DOHH2 (cell line): Measurements from ENCODE around the gene ARFRP1.

ENCODE experiments used
- H3F3A ChIP-seq: fragments of 200-600 bp; sonication (generic), shearing (Covaris generic); 2 replicates; pipeline ENCODE4 v1.6.0; 2016; ENCODE audit warnings: antibody characterized with exemption, mild to moderate bottlenecking; ENCODE audit not compliant: control insufficient read depth, insufficient read depth
- H3K27ac ChIP-seq: fragments of 200-600 bp; sonication (generic); 2 replicates; pipeline ENCODE4 v1.5.1; 2014; ENCODE audit warnings: low read depth, mild to moderate bottlenecking, low read length, moderate library complexity
- H3K27me3 ChIP-seq: fragments of 200-600 bp; sonication (generic); 2 replicates; pipeline ENCODE4 v1.6.1; 2014; ENCODE audit warnings: mild to moderate bottlenecking, low read length, mixed read lengths; ENCODE audit not compliant: control insufficient read depth
- H3K36me3 ChIP-seq: fragments of 200-600 bp; sonication (generic); 2 replicates; pipeline ENCODE4 v1.6.1; 2014; ENCODE audit warnings: mild to moderate bottlenecking, low read length, moderate library complexity, mixed read lengths; ENCODE audit not compliant: control insufficient read depth
- H3K4me1 ChIP-seq: fragments of 200-600 bp; sonication (generic); 2 replicates; pipeline ENCODE4 v1.6.1; 2014; ENCODE audit warnings: mild to moderate bottlenecking, low read length, mixed read lengths; ENCODE audit not compliant: control insufficient read depth
- H3K4me2 ChIP-seq: fragments of 200-600 bp; sonication (generic); 2 replicates; pipeline ENCODE4 v1.6.0; 2014; ENCODE audit warnings: mild to moderate bottlenecking, low read length, moderate library complexity
- H3K4me3 ChIP-seq: fragments of 200-600 bp; sonication (generic); 2 replicates; pipeline ENCODE4 v1.5.1; 2014; ENCODE audit warnings: mild to moderate bottlenecking, low read length, mixed read lengths
- H3K79me2 ChIP-seq: fragments of 200-600 bp; sonication (generic); 2 replicates; pipeline ENCODE4 v1.6.1; 2014; ENCODE audit warnings: mild to moderate bottlenecking, low read length, mixed read lengths; ENCODE audit not compliant: control insufficient read depth
- H3K9me2 ChIP-seq: fragments of 200-600 bp; sonication (generic); replicated peaks from 2 replicates; pipeline ENCODE4 v1.6.1; 2014; ENCODE audit warnings: mild to moderate bottlenecking, low read length, mixed read lengths; ENCODE audit not compliant: control insufficient read depth
- H3K9me3 ChIP-seq: fragments of 200-600 bp; sonication (generic); 2 replicates; pipeline ENCODE4 v1.6.1; 2014; ENCODE audit warnings: antibody characterized with exemption, low read length, mixed read lengths; ENCODE audit not compliant: control insufficient read depth, insufficient read depth
- H4K20me1 ChIP-seq: fragments of 200-600 bp; sonication (generic); 2 replicates; pipeline ENCODE4 v1.6.0; 2014; ENCODE audit warnings: low read depth, mild to moderate bottlenecking, antibody characterized with exemption, low read length, moderate library complexity; ENCODE audit not compliant: control insufficient read depth, insufficient read depth
- CTCF ChIP-seq: fragments of 200-600 bp; sonication (generic); IDR thresholded peaks from one replicate; pipeline ENCODE4 v1.5.1; 2014; ENCODE audit warnings: antibody characterized with exemption, mild to moderate bottlenecking, low read depth, low read length; ENCODE audit not compliant: poor library complexity, severe bottlenecking
- EZH2phosphoT487 ChIP-seq: fragments of 200-600 bp; sonication (generic); IDR thresholded peaks from 2 replicates; pipeline ENCODE4 v1.6.1; 2017; ENCODE audit warnings: borderline replicate concordance, mild to moderate bottlenecking, antibody characterized with exemption, low read length, moderate library complexity, mixed read lengths

ARFRP1 gene

DNA sequence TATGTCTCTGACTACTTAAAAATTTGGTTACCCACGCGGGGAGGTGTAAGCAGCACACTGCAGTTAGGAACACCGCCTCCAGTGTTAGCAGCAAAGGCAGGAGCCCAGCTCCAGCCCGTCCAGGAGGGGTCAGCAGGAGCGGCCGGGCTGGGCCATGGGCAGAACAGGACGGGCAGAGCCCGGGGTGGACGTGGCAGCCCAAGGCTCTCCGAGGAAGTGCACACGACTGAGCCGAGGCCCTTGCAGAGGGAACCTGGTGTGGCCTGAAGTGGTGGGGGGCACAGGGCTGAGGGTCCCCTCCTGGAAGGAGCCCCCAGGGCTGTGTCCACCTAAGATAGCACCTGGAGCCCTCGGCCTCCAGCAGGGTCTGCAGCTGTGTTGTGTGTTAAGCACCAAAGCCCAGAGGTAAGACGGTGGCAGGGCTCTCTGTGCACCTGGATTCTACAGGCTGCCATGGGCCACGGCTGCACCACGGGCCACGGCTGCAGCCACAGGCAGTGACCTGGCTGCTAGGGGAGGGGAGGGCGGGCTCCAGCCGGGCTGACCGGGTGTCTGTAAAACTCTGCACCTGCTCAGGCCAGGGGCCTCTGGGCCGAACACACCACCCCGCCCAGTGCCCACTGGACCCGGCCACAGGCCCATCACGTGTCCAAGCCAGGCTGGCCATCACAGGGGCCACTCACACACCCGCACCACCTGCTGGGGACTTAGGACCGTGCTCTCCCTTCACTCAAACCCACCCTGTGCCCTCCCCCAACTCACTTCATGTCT is 38.4 kb upstream of the ARFRP1 start:
- Histone ChIP-seq H3K9me2 (no peaks in the 10 kb centered on the region), H3K27me3 (no peaks in the 10 kb centered on the region), H3K27ac (no peak overlapping the region), H3K4me3 (no peak overlapping the region), H3K36me3 (no peaks in the 10 kb centered on the region), H3K79me2 (no peaks in the 10 kb centered on the region), H3K4me1 (peaks cover 11% of the 10 kb centered on the region), H3K4me2 (no peak overlapping the region), H4K20me1 (no peaks in the 10 kb centered on the region), H3F3A (0 out of 2 replicates have a peak, but pooled peaks cover 4% of the 10 kb centered on the region), H3K9me3 (no peaks in the 10 kb centered on the region)
- no peak for TF ChIP-seq EZH2phosphoT487
- TF ChIP-seq CTCF: no peak

DNA sequence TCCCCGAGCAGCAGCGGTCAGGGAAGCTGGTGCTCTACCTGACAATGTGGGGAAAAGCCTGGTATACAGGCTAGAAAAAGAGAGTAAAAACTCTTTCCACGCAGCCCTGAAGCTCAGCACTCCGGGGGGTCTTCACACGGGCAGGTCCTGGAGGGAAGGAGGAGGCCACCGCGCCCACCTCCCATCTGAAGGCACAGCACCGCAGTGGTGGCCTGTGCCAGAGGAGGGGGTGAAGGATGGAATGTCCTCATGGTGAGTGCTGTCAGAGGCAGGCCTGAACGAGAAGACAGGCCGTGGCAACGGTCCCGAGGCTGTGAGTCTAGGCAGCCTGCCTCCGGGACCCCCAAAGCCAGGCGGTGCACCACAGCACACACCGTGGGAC is 37.6 kb upstream of the ARFRP1 start:
- H3K36me3 ChIP-seq: no peaks in the 10 kb centered on the region
- H3K9me2 ChIP-seq: no peaks in the 10 kb centered on the region
- no peak overlapping the region for H3K27ac ChIP-seq
- H3K27me3 ChIP-seq: no peaks in the 10 kb centered on the region
- no peak overlapping the region for H3K4me3 ChIP-seq
- TF ChIP-seq EZH2phosphoT487 (no peak), CTCF (no peak)
- H4K20me1 ChIP-seq: no peaks in the 10 kb centered on the region
- no peaks in the 10 kb centered on the region for H3K79me2 ChIP-seq
- no peak overlapping the region for H3K4me2 ChIP-seq
- H3K9me3 ChIP-seq: no peaks in the 10 kb centered on the region
- H3F3A ChIP-seq: 0 out of 2 replicates have a peak, but pooled peaks cover 4% of the 10 kb centered on the region
- H3K4me1 ChIP-seq: peaks cover 12% of the 10 kb centered on the region

GRCh38 chr20:63744574-63745423 is 37.0 kb upstream of the ARFRP1 start:
- Histone ChIP-seq H4K20me1 (no peaks in the 10 kb centered on the region), H3F3A (0 out of 2 replicates have a peak, but pooled peaks cover 4% of the 10 kb centered on the region), H3K36me3 (no peaks in the 10 kb centered on the region)

More at GRCh38 chr20:63744574-63745423, 37.0 kb upstream of the ARFRP1 start:
- no peak overlapping the region for H3K27ac ChIP-seq
- H3K9me2 ChIP-seq: no peaks in the 10 kb centered on the region
- H3K27me3 ChIP-seq: no peaks in the 10 kb centered on the region
- H3K9me3 ChIP-seq: no peaks in the 10 kb centered on the region
- H3K4me2 ChIP-seq: no peak overlapping the region
- TF ChIP-seq EZH2phosphoT487 (no peak), CTCF (no peak)
- no peaks in the 10 kb centered on the region for H3K79me2 ChIP-seq
- no peak overlapping the region for H3K4me3 ChIP-seq
- peaks cover 14% of the 10 kb centered on the region for H3K4me1 ChIP-seq
